ENCODE data around the gene RPE65. TPM values are rescaled to one million over a fixed set of nuclear protein-coding genes. Genes with fewer than 3 reads are reported as not detected.
"Not testable (repeated sequence)": the region's sequence is repeated elsewhere in the genome, so short reads cannot be mapped to it uniquely, and the experiment has no call there.

RPE65 gene
- 1 to 10 TPM in 1 of 4 donors, not detected in 3; 1.7 TPM for polyA plus RNA-seq
- long read RNA-seq, donor 1 = 0 reads
- long read RNA-seq, donor 2 = 0 reads
- long read RNA-seq, donor 3 = 0 reads
- long read RNA-seq, donor 4 = 0 reads
- long read RNA-seq, donor 5 = 0 reads
- long read RNA-seq, donor 6 = 0 reads
- long read RNA-seq, donor 7 = 0 reads
- long read RNA-seq, donor 8 = 0 reads
- long read RNA-seq, donor 9 = 0 reads
- long read RNA-seq, donor 10 = 0 reads

DNA sequence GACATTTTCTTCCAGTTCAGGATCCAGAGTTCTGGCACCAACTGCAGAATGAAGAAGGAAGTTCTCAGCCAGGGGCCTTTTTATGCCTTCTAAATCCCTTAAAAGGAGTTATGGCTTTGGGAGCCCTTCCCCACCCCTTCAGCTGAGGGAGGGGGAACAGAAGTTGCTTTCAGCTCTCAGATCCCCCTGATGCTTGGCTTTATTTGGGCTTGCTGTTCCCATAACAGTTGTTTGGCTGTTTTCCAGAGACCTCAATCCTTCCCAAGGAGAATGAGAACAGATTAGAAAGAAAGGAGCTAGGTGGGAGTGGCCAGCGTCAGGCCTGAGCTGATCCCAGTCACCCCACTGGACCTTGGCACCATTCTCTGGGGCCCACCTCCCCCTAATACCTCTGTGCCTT is at the start of gene RPE65:
TSS of gene RPE65 (minus strand) at position 54 of the 400 bp plus-strand sequence. CDS start at position 5, 49 bp downstream.
- peaks cover 0 to 4% (median 0%) of the 10 kb centered on the region in 3 donors for H3K4me1 ChIP-seq (ENCODE audit: control insufficient read depth in 3 of 3, insufficient read depth in 2 of 3, low read depth in 1 of 3, low read length in 2 of 3)
- H3K36me3 ChIP-seq (ENCODE audit: control insufficient read depth in 3 of 3, insufficient read depth in 2 of 3, low read depth in 1 of 3, low read length in 3 of 3) = no peaks in the 10 kb centered on the region
- H3K27me3 ChIP-seq (ENCODE audit: control insufficient read depth in 3 of 3, insufficient read depth in 3 of 3, low read length in 3 of 3) = no peaks in the 10 kb centered on the region
- no peaks in the 10 kb centered on the region for H3K9me3 ChIP-seq (ENCODE audit: control insufficient read depth in 2 of 2, insufficient read depth in 1 of 2, low read depth in 1 of 2, low read length in 1 of 2)
- no peak within 1 kb of the TSS for H3K27ac ChIP-seq (ENCODE audit: low read depth in 1 of 3, low read length in 2 of 3)
- 0 to 40% (median 29%) methylated on average over 1 of the region's 1 CpG for WGBS, 3 donors
- DNase-seq = peak in 1 of 2 donors; percentile 54
- no peak within 1 kb of the TSS for H3K4me3 ChIP-seq (ENCODE audit: low read depth in 1 of 3, low read length in 3 of 3)
- no peak for FAIRE-seq

DNA sequence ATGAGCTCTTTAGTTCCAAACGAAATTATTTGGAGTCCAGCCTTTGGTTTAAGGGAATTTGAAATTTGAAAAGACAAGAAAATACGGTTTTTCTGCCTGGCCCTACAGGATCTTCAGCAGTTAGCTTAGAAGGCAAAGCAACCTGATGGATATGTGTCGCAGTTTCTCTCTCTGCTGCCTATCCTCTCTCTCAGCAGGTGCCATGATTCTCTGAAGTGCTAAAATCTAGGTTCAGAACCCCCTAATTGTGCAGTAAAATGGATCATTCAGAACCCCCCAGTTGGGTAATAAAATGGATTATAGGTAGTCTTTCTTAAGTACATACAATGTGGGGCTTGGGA is 47.6 kb upstream of the RPE65 start:
- H3K27ac ChIP-seq (ENCODE audit: low read depth in 1 of 3, low read length in 2 of 3) = peak overlapping the region in 1 of 3 donors; percentile 42

DNA sequence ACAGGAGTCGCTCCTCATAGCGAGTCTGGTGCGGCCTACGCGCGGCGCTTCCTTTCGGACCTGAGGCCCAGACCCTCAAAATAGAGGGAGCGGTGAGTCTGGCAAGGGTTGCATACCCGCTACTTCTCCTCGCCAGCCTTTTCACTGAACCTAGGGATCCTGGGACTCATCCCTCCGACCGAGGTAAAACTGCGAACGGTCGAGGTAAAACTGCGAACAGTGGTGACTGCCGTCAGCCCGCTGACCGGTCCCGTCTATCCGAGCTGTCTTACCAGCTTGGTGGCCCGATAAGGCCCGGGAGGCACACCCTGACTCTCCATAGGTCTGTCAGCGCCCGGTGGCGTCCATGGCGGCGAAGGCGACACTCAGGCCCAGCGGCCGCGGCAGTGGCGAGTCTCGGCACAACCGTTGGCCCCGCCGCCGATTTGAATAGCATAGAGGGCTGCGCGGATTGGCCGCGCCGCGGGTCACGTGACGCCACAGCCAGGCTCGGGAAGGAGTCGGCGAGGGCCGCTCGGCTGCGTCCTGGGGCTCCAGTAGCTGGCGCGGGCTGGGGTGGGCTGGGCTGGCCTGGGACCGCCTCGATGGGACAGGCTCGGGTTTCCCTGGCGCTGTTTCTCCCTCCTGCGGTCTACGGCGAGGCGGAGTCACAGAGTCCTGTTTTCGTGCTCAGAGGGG is 47.1 kb upstream of the RPE65 start, which contains the start of gene DEPDC1:
TSS of gene DEPDC1 (minus strand) at position 403 of the 678 bp plus-strand sequence. CDS start at position 320, 83 bp downstream.
- peaks cover 0 to 13% (median 3%) of the 10 kb centered on the region in 3 donors for H3K4me1 ChIP-seq (ENCODE audit: control insufficient read depth in 3 of 3, insufficient read depth in 2 of 3, low read depth in 1 of 3, low read length in 2 of 3)
- FAIRE-seq (no peak), DNase-seq (peak; percentile 88 to 97)
- peak within 1 kb of the TSS in 1 of 3 donors; percentile 42 for H3K27ac ChIP-seq (ENCODE audit: low read depth in 1 of 3, low read length in 2 of 3)
- H3K9me3 ChIP-seq (ENCODE audit: control insufficient read depth in 2 of 2, insufficient read depth in 1 of 2, low read depth in 1 of 2, low read length in 1 of 2) = no peaks in the 10 kb centered on the region
- WGBS, 3 donors = 0 to 1% (median 0%) methylated on average over 61 to 64 of the region's 64 CpGs
- H3K36me3 ChIP-seq (ENCODE audit: control insufficient read depth in 3 of 3, insufficient read depth in 2 of 3, low read depth in 1 of 3, low read length in 3 of 3) = peaks cover 0 to 4% (median 0%) of the 10 kb centered on the region in 3 donors
- H3K4me3 ChIP-seq (ENCODE audit: low read depth in 1 of 3, low read length in 3 of 3) = peak within 1 kb of the TSS; percentile 48 to 65 (median 65)
- no peaks in the 10 kb centered on the region for H3K27me3 ChIP-seq (ENCODE audit: control insufficient read depth in 3 of 3, insufficient read depth in 3 of 3, low read length in 3 of 3)

More for the DNA sequence above, 47.6 kb upstream of the RPE65 start:
- Histone ChIP-seq H3K9me3 (ENCODE audit: control insufficient read depth in 2 of 2, insufficient read depth in 1 of 2, low read depth in 1 of 2, low read length in 1 of 2) (no peaks in the 10 kb centered on the region), H3K36me3 (ENCODE audit: control insufficient read depth in 3 of 3, insufficient read depth in 2 of 3, low read depth in 1 of 3, low read length in 3 of 3) (peaks cover 0 to 3% (median 0%) of the 10 kb centered on the region in 3 donors), H3K4me1 (ENCODE audit: control insufficient read depth in 3 of 3, insufficient read depth in 2 of 3, low read depth in 1 of 3, low read length in 2 of 3) (peaks cover 0 to 13% (median 3%) of the 10 kb centered on the region in 3 donors), H3K4me3 (ENCODE audit: low read depth in 1 of 3, low read length in 3 of 3) (peak overlapping the region; percentile 48 to 65 (median 65)), H3K27me3 (ENCODE audit: control insufficient read depth in 3 of 3, insufficient read depth in 3 of 3, low read length in 3 of 3) (no peaks in the 10 kb centered on the region)
- FAIRE-seq (no peak), DNase-seq (no peak)
- 5 to 11% (median 9%) methylated on average over 3 of the region's 3 CpGs for WGBS, 3 donors

DNA sequence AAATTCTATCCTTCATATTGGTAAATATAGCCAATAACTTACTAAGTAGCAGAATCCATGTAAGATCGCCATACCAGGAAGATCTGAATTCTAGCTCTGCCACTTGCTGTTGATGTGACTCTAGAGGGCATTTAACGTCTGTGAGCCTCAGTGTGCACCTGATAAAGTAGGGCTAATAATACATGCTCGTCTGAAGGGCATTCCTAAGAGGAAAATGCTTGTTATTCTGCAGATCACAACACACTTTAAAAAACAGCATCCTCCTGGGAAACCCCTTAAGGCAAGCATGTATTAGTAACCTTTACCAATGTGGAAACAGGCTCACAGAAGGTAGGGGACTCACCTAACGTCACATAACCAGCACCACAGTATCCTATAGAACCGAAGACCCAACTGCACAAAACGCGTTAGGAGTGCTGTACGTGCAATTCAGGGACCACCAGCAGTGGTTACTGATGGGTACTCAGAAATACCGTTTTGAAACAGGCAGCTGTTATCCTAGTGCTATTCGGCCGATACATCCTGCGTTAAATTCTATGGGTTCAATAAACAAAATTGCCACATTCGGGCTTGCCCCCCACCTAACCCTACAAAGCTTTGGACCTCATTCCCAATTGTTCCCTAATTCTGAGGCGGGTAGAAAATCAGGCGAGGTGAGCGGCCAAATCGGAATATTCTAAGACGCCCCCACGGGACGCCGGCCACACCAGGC is 46.4 kb upstream of the RPE65 start:
- Histone ChIP-seq H3K4me3 (ENCODE audit: low read depth in 1 of 3, low read length in 3 of 3) (peak overlapping the region; percentile 48 to 65 (median 65)), H3K9me3 (ENCODE audit: control insufficient read depth in 2 of 2, insufficient read depth in 1 of 2, low read depth in 1 of 2, low read length in 1 of 2) (no peaks in the 10 kb centered on the region), H3K27ac (ENCODE audit: low read depth in 1 of 3, low read length in 2 of 3) (no peak overlapping the region), H3K36me3 (ENCODE audit: control insufficient read depth in 3 of 3, insufficient read depth in 2 of 3, low read depth in 1 of 3, low read length in 3 of 3) (peaks cover 0 to 4% (median 0%) of the 10 kb centered on the region in 3 donors), H3K4me1 (ENCODE audit: control insufficient read depth in 3 of 3, insufficient read depth in 2 of 3, low read depth in 1 of 3, low read length in 2 of 3) (peaks cover 0 to 13% (median 3%) of the 10 kb centered on the region in 3 donors), H3K27me3 (ENCODE audit: control insufficient read depth in 3 of 3, insufficient read depth in 3 of 3, low read length in 3 of 3) (no peaks in the 10 kb centered on the region)
- DNase-seq (peak in 1 of 2 donors; percentile 14), FAIRE-seq (no peak)
- 7 to 9% (median 8%) methylated on average over 21 of the region's 21 CpGs for WGBS, 3 donors

- Histone ChIP-seq H3K4me3 (ENCODE audit: low read depth in 1 of 3, low read length in 3 of 3) (no peak overlapping the region), H3K36me3 (ENCODE audit: control insufficient read depth in 3 of 3, insufficient read depth in 2 of 3, low read depth in 1 of 3, low read length in 3 of 3) (peaks cover 0 to 4% (median 0%) of the 10 kb centered on the region in 3 donors), H3K27me3 (ENCODE audit: control insufficient read depth in 3 of 3, insufficient read depth in 3 of 3, low read length in 3 of 3) (no peaks in the 10 kb centered on the region), H3K9me3 (ENCODE audit: control insufficient read depth in 2 of 2, insufficient read depth in 1 of 2, low read depth in 1 of 2, low read length in 1 of 2) (no peaks in the 10 kb centered on the region), H3K4me1 (ENCODE audit: control insufficient read depth in 3 of 3, insufficient read depth in 2 of 3, low read depth in 1 of 3, low read length in 2 of 3) (peaks cover 0 to 13% (median 3%) of the 10 kb centered on the region in 3 donors), H3K27ac (ENCODE audit: low read depth in 1 of 3, low read length in 2 of 3) (no peak overlapping the region)
- FAIRE-seq = no peak
- DNase-seq = peak; percentile 61 to 84
- WGBS, 3 donors = 39 to 73% (median 52%) methylated on average over 3 of the region's 3 CpGs
These were observed 45.8 kb upstream of the RPE65 start for GRCh38 chr1:68495532-68495931.

DNA sequence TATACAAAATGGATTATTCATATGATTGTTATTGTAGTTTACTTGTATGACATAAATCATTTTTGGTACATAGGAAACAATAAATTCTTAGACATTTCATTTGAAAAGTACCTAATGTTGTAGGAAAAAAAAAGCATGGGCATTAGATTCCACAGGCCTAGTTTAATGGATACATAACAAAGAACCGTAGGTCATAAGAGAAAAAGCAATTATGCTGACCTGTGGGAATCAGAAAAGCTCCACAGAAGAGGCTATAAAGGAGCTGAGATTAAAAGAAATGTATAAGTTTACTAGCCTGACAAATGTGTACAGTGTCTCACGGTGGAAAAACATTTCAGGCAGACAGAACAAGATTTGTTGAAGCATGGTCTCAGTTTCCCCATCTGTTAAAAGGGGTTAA is 43.4 kb upstream of the RPE65 start:
- H3K4me1 ChIP-seq (ENCODE audit: control insufficient read depth in 3 of 3, insufficient read depth in 2 of 3, low read depth in 1 of 3, low read length in 2 of 3) = peaks cover 0 to 13% (median 3%) of the 10 kb centered on the region in 3 donors
- H3K9me3 ChIP-seq (ENCODE audit: control insufficient read depth in 2 of 2, insufficient read depth in 1 of 2, low read depth in 1 of 2, low read length in 1 of 2) = no peaks in the 10 kb centered on the region
- no peaks in the 10 kb centered on the region for H3K27me3 ChIP-seq (ENCODE audit: control insufficient read depth in 3 of 3, insufficient read depth in 3 of 3, low read length in 3 of 3)
- no peak overlapping the region for H3K4me3 ChIP-seq (ENCODE audit: low read depth in 1 of 3, low read length in 3 of 3)
- no peak overlapping the region for H3K27ac ChIP-seq (ENCODE audit: low read depth in 1 of 3, low read length in 2 of 3)
- peaks cover 0 to 4% (median 0%) of the 10 kb centered on the region in 3 donors for H3K36me3 ChIP-seq (ENCODE audit: control insufficient read depth in 3 of 3, insufficient read depth in 2 of 3, low read depth in 1 of 3, low read length in 3 of 3)
- FAIRE-seq (no peak), DNase-seq (no peak)
- 91 to 94% (median 94%) methylated on average over 2 of the region's 2 CpGs for WGBS, 3 donors

GRCh38 chr1:68492255-68492654 is 42.5 kb upstream of the RPE65 start:
- not testable (repeated sequence) for H3K4me3 ChIP-seq (ENCODE audit: low read depth in 1 of 3, low read length in 3 of 3); H3K27me3 ChIP-seq (ENCODE audit: control insufficient read depth in 3 of 3, insufficient read depth in 3 of 3, low read length in 3 of 3); H3K27ac ChIP-seq (ENCODE audit: low read depth in 1 of 3, low read length in 2 of 3); H3K4me1 ChIP-seq (ENCODE audit: control insufficient read depth in 3 of 3, insufficient read depth in 2 of 3, low read depth in 1 of 3, low read length in 2 of 3); FAIRE-seq; H3K36me3 ChIP-seq (ENCODE audit: control insufficient read depth in 3 of 3, insufficient read depth in 2 of 3, low read depth in 1 of 3, low read length in 3 of 3); DNase-seq; H3K9me3 ChIP-seq (ENCODE audit: control insufficient read depth in 2 of 2, insufficient read depth in 1 of 2, low read depth in 1 of 2, low read length in 1 of 2)
- 78 to 91% (median 90%) methylated on average over 6 of the region's 6 CpGs for WGBS, 3 donors

GRCh38 chr1:68490046-68490651 is 40.4 kb upstream of the RPE65 start:
- no peaks in the 10 kb centered on the region for H3K4me1 ChIP-seq (ENCODE audit: control insufficient read depth in 3 of 3, insufficient read depth in 2 of 3, low read depth in 1 of 3, low read length in 2 of 3)
- H3K4me3 ChIP-seq (ENCODE audit: low read depth in 1 of 3, low read length in 3 of 3) = no peak overlapping the region
- H3K36me3 ChIP-seq (ENCODE audit: control insufficient read depth in 3 of 3, insufficient read depth in 2 of 3, low read depth in 1 of 3, low read length in 3 of 3) = peaks cover 0 to 4% (median 0%) of the 10 kb centered on the region in 3 donors
- DNase-seq (no peak), FAIRE-seq (no peak)
- H3K27ac ChIP-seq (ENCODE audit: low read depth in 1 of 3, low read length in 2 of 3) = no peak overlapping the region
- WGBS, 3 donors = 95 to 97% (median 96%) methylated on average over 2 of the region's 2 CpGs
- H3K9me3 ChIP-seq (ENCODE audit: control insufficient read depth in 2 of 2, insufficient read depth in 1 of 2, low read depth in 1 of 2, low read length in 1 of 2) = no peaks in the 10 kb centered on the region
- no peaks in the 10 kb centered on the region for H3K27me3 ChIP-seq (ENCODE audit: control insufficient read depth in 3 of 3, insufficient read depth in 3 of 3, low read length in 3 of 3)
